Neuronal stem cell (in vitro differentiated cells): Measurements from ENCODE around the gene KIAA1549.

Source experiments
- DNase-seq: peaks from one replicate; pipeline ENCODE4 v3.0.0-alpha.2; 2013; ENCODE audit warnings: low spot score
- H2AFZ ChIP-seq: one replicate; pipeline ENCODE4 v1.6.1; 2013; ENCODE audit warnings: mild to moderate bottlenecking, low read length, inconsistent platforms
- H2AK5ac ChIP-seq: 2 replicates; pipeline ENCODE4 v1.6.1; 2013; ENCODE audit warnings: low read depth, mild to moderate bottlenecking, inconsistent platforms, low read length, moderate library complexity, mixed read lengths
- H2BK120ac ChIP-seq: 2 replicates; pipeline ENCODE4 v1.6.1; 2013; ENCODE audit warnings: low read depth, mild to moderate bottlenecking, inconsistent platforms, low read length, moderate library complexity, mixed read lengths
- H2BK12ac ChIP-seq: one replicate; pipeline ENCODE4 v1.6.1; 2013; ENCODE audit warnings: low read length, inconsistent platforms
- H2BK15ac ChIP-seq: 2 replicates; pipeline ENCODE4 v1.6.1; 2013; ENCODE audit warnings: mild to moderate bottlenecking, low read length, inconsistent platforms, mixed read lengths
- H2BK5ac ChIP-seq: one replicate; pipeline ENCODE4 v1.6.1; 2013; ENCODE audit warnings: inconsistent platforms, mild to moderate bottlenecking, low read length, moderate library complexity
- H3K14ac ChIP-seq: one replicate; pipeline ENCODE4 v1.6.1; 2013; ENCODE audit warnings: low read length, inconsistent platforms
- H3K18ac ChIP-seq: 2 replicates; pipeline ENCODE4 v1.6.1; 2013; ENCODE audit warnings: low read length, inconsistent platforms
- H3K23ac ChIP-seq: 2 replicates; pipeline ENCODE4 v1.6.1; 2013; ENCODE audit warnings: low read depth, mild to moderate bottlenecking, mixed read lengths, low read length, inconsistent platforms; ENCODE audit not compliant: poor library complexity
- H3K27ac ChIP-seq: replicated peaks from 3 replicates; pipeline ENCODE4 v1.5.1; 2013; ENCODE audit warnings: low read length, inconsistent platforms
- H3K27me3 ChIP-seq, 3 experiments: 2 replicates each; pipeline ENCODE4 v1.6.1; 2013; ENCODE audit warnings: low read length in 3 of 3, mild to moderate bottlenecking in 2 of 3, inconsistent platforms in 1 of 3, low read depth in 1 of 3, mixed read lengths in 1 of 3, moderate library complexity in 1 of 3; ENCODE audit not compliant: control insufficient read depth in 3 of 3, insufficient read depth in 3 of 3
- H3K36me3 ChIP-seq, 2 donors: replicated peaks in 1 of 2; 2 replicates each; pipeline ENCODE4 v1.6.1; 2013; ENCODE audit warnings: low read length in 2 of 2; ENCODE audit not compliant: control insufficient read depth in 2 of 2, insufficient read depth in 2 of 2
- H3K4ac ChIP-seq: 2 replicates; pipeline ENCODE4 v1.6.1; 2013; ENCODE audit warnings: inconsistent platforms, mild to moderate bottlenecking, low read length, moderate library complexity
- H3K4me1 ChIP-seq, 2 donors: 1 replicate in 1 of 2; 2 replicates in 1 of 2; pipeline ENCODE4 v1.6.1; 2013; ENCODE audit warnings: low read length in 2 of 2, low read depth in 1 of 2; ENCODE audit not compliant: control insufficient read depth in 2 of 2, insufficient read depth in 1 of 2
- H3K4me2 ChIP-seq: one replicate; pipeline ENCODE4 v1.6.1; 2013; ENCODE audit warnings: mild to moderate bottlenecking, low read length, inconsistent platforms; ENCODE audit not compliant: insufficient read depth, poor library complexity, severe bottlenecking
- H3K4me3 ChIP-seq, 2 donors: 2 replicates each; pipeline ENCODE4 v1.5.1; 2013; ENCODE audit warnings: low read length in 2 of 2, mild to moderate bottlenecking in 2 of 2, inconsistent platforms in 1 of 2, moderate library complexity in 1 of 2
- H3K79me1 ChIP-seq: one replicate; pipeline ENCODE4 v1.6.1; 2013; ENCODE audit warnings: low read depth, mild to moderate bottlenecking, inconsistent platforms, low read length, moderate library complexity
- H3K9ac ChIP-seq: one replicate; pipeline ENCODE4 v1.6.1; 2013; ENCODE audit warnings: mild to moderate bottlenecking, low read depth, low read length, inconsistent platforms; ENCODE audit not compliant: poor library complexity
- H3K9me3 ChIP-seq, 2 donors: replicated peaks in 1 of 2; 2 replicates each; pipeline versions ENCODE3 to v1.6.1; 2013; ENCODE audit warnings: low read length in 2 of 2, mild to moderate bottlenecking in 2 of 2, inconsistent platforms in 1 of 2, low read depth in 1 of 2, mixed read lengths in 1 of 2, moderate library complexity in 1 of 2; ENCODE audit not compliant: control insufficient read depth in 2 of 2, insufficient read depth in 1 of 2
- H4K8ac ChIP-seq: one replicate; pipeline ENCODE4 v1.6.1; 2013; ENCODE audit warnings: low read depth, mild to moderate bottlenecking, inconsistent platforms, low read length, moderate library complexity
- H4K91ac ChIP-seq: one replicate; pipeline ENCODE4 v1.6.1; 2013; ENCODE audit warnings: low read length, low read depth, mild to moderate bottlenecking, inconsistent platforms; ENCODE audit not compliant: poor library complexity
- WGBS, 2 donors: extraction: QIAGEN DNeasy Blood & Tissue Kit; methylation state at CpG; one replicate each; pipeline ENCODE4 v1.1.7; 2013; ENCODE audit warnings: missing lambda C conversion rate in 2 of 2, mixed read lengths in 1 of 2; ENCODE audit not compliant: insufficient read length in 2 of 2, insufficient replicate concordance in 1 of 2; ENCODE audit errors: extremely low coverage in 2 of 2; 5-methylcytosine and 5-hydroxymethylcytosine counted together

Gene KIAA1549

GRCh38 chr7:139011373-139011772 lies 30.2 kb upstream of the KIAA1549 start:
- no peak for DNase-seq

GRCh38 chr7:139004321-139005090 lies 23.3 kb upstream of the KIAA1549 start:
- H3K36me3 ChIP-seq = no peaks in the 10 kb centered on the region
- no peak overlapping the region for H2AK5ac ChIP-seq
- H2BK5ac ChIP-seq = no peak overlapping the region
- H3K4ac ChIP-seq = no peak overlapping the region
- no peak for DNase-seq
- no peak overlapping the region for H4K91ac ChIP-seq
- H3K27ac ChIP-seq = no peak overlapping the region
- peaks cover 0 to 9% of the 10 kb centered on the region in 2 donors for H3K9me3 ChIP-seq
- H3K18ac ChIP-seq = no peak overlapping the region
- no peak overlapping the region for H2BK12ac ChIP-seq
- H3K4me3 ChIP-seq = no peak overlapping the region
- no peak overlapping the region for H2BK120ac ChIP-seq
- no peak overlapping the region for H3K4me2 ChIP-seq
- H2BK15ac ChIP-seq = no peak overlapping the region
- H2AFZ ChIP-seq = no peak overlapping the region
- H3K14ac ChIP-seq = no peak overlapping the region
- no peak overlapping the region for H4K8ac ChIP-seq
- H3K79me1 ChIP-seq = no peaks in the 10 kb centered on the region
- H3K27me3 ChIP-seq = no peaks in the 10 kb centered on the region
- H3K9ac ChIP-seq = no peak overlapping the region
- no peak overlapping the region for H3K23ac ChIP-seq
- H3K4me1 ChIP-seq = no peaks in the 10 kb centered on the region

More at GRCh38 chr7:139011373-139011772, 30.2 kb upstream of the KIAA1549 start:
- Histone ChIP-seq H3K36me3 (no peaks in the 10 kb centered on the region), H3K14ac (no peak overlapping the region), H3K79me1 (no peaks in the 10 kb centered on the region), H3K18ac (no peak overlapping the region), H3K27me3 (peaks cover 0 to 6% (median 0%) of the 10 kb centered on the region in 3 experiments), H3K23ac (no peak overlapping the region), H2BK120ac (no peak overlapping the region), H3K27ac (no peak overlapping the region), H3K9ac (no peak overlapping the region), H2BK15ac (no peak overlapping the region), H3K4me1 (no peaks in the 10 kb centered on the region), H2AK5ac (no peak overlapping the region), H3K4me2 (no peak overlapping the region), H4K91ac (no peak overlapping the region), H3K4me3 (no peak overlapping the region), H2BK5ac (no peak overlapping the region), H2AFZ (no peak overlapping the region), H2BK12ac (no peak overlapping the region), H4K8ac (no peak overlapping the region), H3K4ac (no peak overlapping the region), H3K9me3 (peaks cover 0 to 2% of the 10 kb centered on the region in 2 donors)
- WGBS, 2 donors = no CpG with 5 or more reads among the region's 3 CpGs

- Histone ChIP-seq H2BK12ac (no peak overlapping the region), H3K4me3 (no peak overlapping the region), H3K27ac (no peak overlapping the region), H2AFZ (no peak overlapping the region), H3K4me1 (no peaks in the 10 kb centered on the region), H3K27me3 (no peaks in the 10 kb centered on the region), H4K8ac (no peak overlapping the region), H3K9me3 (peaks cover 0 to 7% of the 10 kb centered on the region in 2 donors), H2BK5ac (no peak overlapping the region), H2AK5ac (no peak overlapping the region), H2BK15ac (no peak overlapping the region), H3K14ac (no peak overlapping the region), H3K36me3 (no peaks in the 10 kb centered on the region), H3K4ac (no peak overlapping the region), H3K23ac (no peak overlapping the region), H2BK120ac (no peak overlapping the region), H3K79me1 (no peaks in the 10 kb centered on the region), H4K91ac (no peak overlapping the region), H3K9ac (no peak overlapping the region), H3K4me2 (no peak overlapping the region), H3K18ac (no peak overlapping the region)
- no CpG with 5 or more reads among the region's 3 CpGs for WGBS, 2 donors
- no peak for DNase-seq
Observed at GRCh38 chr7:138999414-138999813, 18.2 kb upstream of the KIAA1549 start.

GRCh38 chr7:138992052-138992531 lies 10.9 kb upstream of the KIAA1549 start:
- H3K79me1 ChIP-seq = no peaks in the 10 kb centered on the region
- no peak overlapping the region for H3K4ac ChIP-seq
- H3K36me3 ChIP-seq = no peaks in the 10 kb centered on the region
- no peak overlapping the region for H2AK5ac ChIP-seq
- H3K27me3 ChIP-seq = no peaks in the 10 kb centered on the region
- H3K14ac ChIP-seq = no peak overlapping the region
- H2BK5ac ChIP-seq = no peak overlapping the region
- no peak for DNase-seq
- no peak overlapping the region for H2AFZ ChIP-seq
- no peak overlapping the region for H3K27ac ChIP-seq
- H3K4me3 ChIP-seq = no peak overlapping the region
- no CpG with 5 or more reads among the region's 8 CpGs for WGBS, 2 donors
- H3K4me2 ChIP-seq = no peak overlapping the region
- H2BK15ac ChIP-seq = no peak overlapping the region
- no peak overlapping the region for H2BK120ac ChIP-seq
- no peak overlapping the region for H3K18ac ChIP-seq
- no peak overlapping the region for H2BK12ac ChIP-seq
- no peak overlapping the region for H4K8ac ChIP-seq
- H4K91ac ChIP-seq = no peak overlapping the region
- H3K9ac ChIP-seq = no peak overlapping the region
- peaks cover 4 to 8% of the 10 kb centered on the region in 2 donors for H3K9me3 ChIP-seq
- H3K4me1 ChIP-seq = peaks cover 0 to 5% of the 10 kb centered on the region in 2 donors
- H3K23ac ChIP-seq = no peak overlapping the region
